Measurements from ENCODE around the gene SH3GL2.

Gene SH3GL2

GRCh38 chr9:17611342-17611741, 32.5 kb downstream of the SH3GL2 start:
- TF ChIP-seq TSHZ2 (CRISPR knock-in tag; IDR thresholded peaks at IDR 0.05) (no peak), ESRRG (CRISPR knock-in tag; IDR thresholded peaks at IDR 0.05) (no peak), GLIS3 (CRISPR knock-in tag; IDR thresholded peaks at IDR 0.05) (no peak), ZNF70 (CRISPR knock-in tag; IDR thresholded peaks at IDR 0.05) (no peak), ARNTL (CRISPR knock-in tag; IDR thresholded peaks at IDR 0.05; ENCODE audit: borderline replicate concordance, low read depth) (no peak), SNAI2 (CRISPR knock-in tag; IDR thresholded peaks at IDR 0.05) (no peak), ZFP30 (CRISPR knock-in tag; IDR thresholded peaks at IDR 0.05) (no peak), ZC3H10 (CRISPR knock-in tag; IDR thresholded peaks at IDR 0.05) (no peak), RARB (CRISPR knock-in tag; IDR thresholded peaks at IDR 0.05) (no peak), ZNF565 (CRISPR knock-in tag; conservative IDR thresholded peaks at IDR 0.05; ENCODE audit: low read depth) (no peak), POU6F1 (CRISPR knock-in tag; IDR thresholded peaks at IDR 0.05; ENCODE audit: borderline replicate concordance, low read depth) (no peak), ZFP3 (CRISPR knock-in tag; IDR thresholded peaks at IDR 0.05) (no peak), TCF4 (CRISPR knock-in tag; IDR thresholded peaks at IDR 0.05; ENCODE audit: borderline replicate concordance) (no peak), ZNF8 (CRISPR knock-in tag; IDR thresholded peaks at IDR 0.05) (no peak), PATZ1 (CRISPR knock-in tag; IDR thresholded peaks at IDR 0.05; ENCODE audit: borderline replicate concordance) (no peak), OSR1 (CRISPR knock-in tag; IDR thresholded peaks at IDR 0.05) (no peak)
- ATAC-seq, result no peak

GRCh38 chr9:17611917-17612316, 33.1 kb downstream of the SH3GL2 start:
- no peak for ATAC-seq
- no peak for TF ChIP-seq ARNTL (CRISPR knock-in tag; IDR thresholded peaks at IDR 0.05; ENCODE audit: borderline replicate concordance, low read depth)
- TF ChIP-seq CREB5 (CRISPR knock-in tag; IDR thresholded peaks at IDR 0.05; ENCODE audit: low read depth), result no peak
- TF ChIP-seq ISL1 (CRISPR knock-in tag; IDR thresholded peaks at IDR 0.05), result no peak
- no peak for TF ChIP-seq ZFP30 (CRISPR knock-in tag; IDR thresholded peaks at IDR 0.05)
- no peak for TF ChIP-seq TSHZ2 (CRISPR knock-in tag; IDR thresholded peaks at IDR 0.05)
- no peak for TF ChIP-seq CSRNP3 (CRISPR knock-in tag; IDR thresholded peaks at IDR 0.05)
